Measurements from ENCODE around the gene PNPLA7.

The PNPLA7 gene

DNA sequence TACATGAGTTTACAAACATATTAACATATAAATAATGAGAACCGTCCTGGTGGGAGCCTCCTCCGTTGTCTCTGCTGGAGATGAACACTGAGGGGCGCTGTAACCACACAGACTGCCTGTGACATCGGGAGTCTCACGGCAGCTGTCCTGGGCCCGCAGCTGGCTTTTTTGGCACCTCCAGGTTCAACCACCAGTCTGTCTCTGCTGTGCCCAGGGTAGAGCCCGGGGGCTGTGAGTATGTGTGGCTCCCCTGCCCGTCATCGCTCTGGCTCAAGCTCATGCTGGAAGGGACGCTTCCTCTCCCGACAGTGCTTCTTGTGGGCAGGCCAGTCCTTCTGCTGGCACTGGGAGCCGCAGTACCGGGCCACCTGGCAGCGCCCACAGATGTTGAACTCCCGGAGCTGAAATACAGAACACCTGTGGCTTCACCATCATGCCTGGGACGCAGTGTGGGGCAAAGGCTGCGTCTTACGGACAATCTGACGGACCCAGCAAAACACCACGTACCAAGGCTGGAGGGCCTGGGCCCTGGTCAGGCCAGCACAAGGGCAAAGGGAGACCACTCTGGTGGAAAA is 32.2 kb upstream of the PNPLA7 start:
- no peak for DNase-seq (ENCODE audit: low spot score)
- in situ Hi-C loops (cut with MboI; ENCODE audit: low pct_unique_long_range_greater_than_20kb, low sequenced_read_pairs, unreplicated experiment): no loop called here
- TF ChIP-seq, protein P1, sequence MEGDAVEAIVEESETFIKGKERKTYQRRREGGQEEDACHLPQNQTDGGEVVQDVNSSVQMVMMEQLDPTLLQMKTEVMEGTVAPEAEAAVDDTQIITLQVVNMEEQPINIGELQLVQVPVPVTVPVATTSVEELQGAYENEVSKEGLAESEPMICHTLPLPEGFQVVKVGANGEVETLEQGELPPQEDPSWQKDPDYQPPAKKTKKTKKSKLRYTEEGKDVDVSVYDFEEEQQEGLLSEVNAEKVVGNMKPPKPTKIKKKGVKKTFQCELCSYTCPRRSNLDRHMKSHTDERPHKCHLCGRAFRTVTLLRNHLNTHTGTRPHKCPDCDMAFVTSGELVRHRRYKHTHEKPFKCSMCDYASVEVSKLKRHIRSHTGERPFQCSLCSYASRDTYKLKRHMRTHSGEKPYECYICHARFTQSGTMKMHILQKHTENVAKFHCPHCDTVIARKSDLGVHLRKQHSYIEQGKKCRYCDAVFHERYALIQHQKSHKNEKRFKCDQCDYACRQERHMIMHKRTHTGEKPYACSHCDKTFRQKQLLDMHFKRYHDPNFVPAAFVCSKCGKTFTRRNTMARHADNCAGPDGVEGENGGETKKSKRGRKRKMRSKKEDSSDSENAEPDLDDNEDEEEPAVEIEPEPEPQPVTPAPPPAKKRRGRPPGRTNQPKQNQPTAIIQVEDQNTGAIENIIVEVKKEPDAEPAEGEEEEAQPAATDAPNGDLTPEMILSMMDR (IDR thresholded peaks at IDR 0.05; ENCODE audit: extremely low read depth, insufficient read depth, missing control alignments): peak; percentile 43

DNA sequence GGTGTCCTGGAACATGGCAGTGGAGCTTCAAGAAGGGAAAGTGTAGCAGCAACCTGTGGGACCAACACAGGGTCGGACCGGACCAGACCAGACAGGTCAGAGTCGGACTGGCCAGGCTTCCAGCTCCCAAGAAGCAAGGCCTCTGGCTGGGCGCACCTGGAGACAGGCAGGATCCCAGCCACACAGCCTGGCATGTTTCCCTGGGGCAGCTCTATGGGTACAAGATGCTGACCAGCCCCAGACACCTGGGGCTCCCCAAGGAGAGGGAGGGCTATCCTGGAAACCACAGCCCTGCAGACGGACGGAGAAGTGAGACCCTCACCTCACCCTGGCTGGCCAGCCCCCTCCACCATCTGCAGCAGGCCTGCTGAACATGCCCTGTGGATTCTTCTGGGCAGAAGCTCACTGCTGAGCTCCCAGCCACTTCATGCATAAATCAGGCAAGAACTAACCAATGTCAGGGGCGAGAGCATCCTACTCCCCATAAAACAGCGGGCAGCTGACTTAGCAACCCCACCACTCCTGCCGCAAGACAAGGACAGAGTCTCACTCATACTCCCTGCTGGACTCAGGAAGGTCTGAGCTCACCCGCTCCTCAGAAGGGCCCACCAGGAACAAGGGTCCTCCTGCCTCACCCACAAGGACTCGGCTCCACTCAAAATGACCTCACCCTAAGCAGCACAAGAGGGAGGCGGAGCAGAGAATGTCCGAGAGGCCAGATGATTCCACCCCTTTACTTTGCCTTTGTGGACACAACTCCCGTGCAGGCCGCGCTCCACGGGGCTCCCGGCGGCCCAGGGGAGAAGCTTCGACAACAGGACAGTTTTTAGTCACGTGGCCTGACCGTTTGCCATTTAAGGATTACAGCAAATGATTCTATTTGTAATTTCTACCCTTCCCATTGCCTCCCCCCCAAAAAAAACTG is 31.4 kb upstream of the PNPLA7 start:
- DNase-seq (ENCODE audit: low spot score): no peak
- in situ Hi-C loops (cut with MboI; ENCODE audit: low pct_unique_long_range_greater_than_20kb, low sequenced_read_pairs, unreplicated experiment): no loop called here
- TF ChIP-seq, protein P1 (IDR thresholded peaks at IDR 0.05; ENCODE audit: extremely low read depth, insufficient read depth, missing control alignments): no peak

DNA sequence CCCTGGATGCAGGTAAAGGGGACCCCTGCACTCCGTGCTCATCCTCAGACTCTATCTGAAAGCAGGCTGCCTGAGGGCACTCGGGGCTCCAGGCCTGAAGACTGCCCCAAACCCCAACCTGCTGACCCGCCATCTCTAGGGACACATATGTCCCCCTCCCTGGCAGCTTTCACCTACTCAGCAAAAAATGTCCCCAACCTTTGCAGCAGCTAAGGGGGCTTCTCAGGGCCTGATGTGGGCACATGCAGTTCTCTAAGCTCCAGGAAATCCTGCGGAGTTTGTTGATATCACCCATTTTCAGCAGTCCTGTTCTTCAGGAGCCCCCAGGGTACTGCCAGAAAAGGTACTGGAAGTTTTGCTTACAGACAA is 30.7 kb upstream of the PNPLA7 start:
- TF ChIP-seq, protein P1 (IDR thresholded peaks at IDR 0.05; ENCODE audit: extremely low read depth, insufficient read depth, missing control alignments): no peak
- in situ Hi-C loops (cut with MboI; ENCODE audit: low pct_unique_long_range_greater_than_20kb, low sequenced_read_pairs, unreplicated experiment): no loop called here
- no peak for DNase-seq (ENCODE audit: low spot score)

DNA sequence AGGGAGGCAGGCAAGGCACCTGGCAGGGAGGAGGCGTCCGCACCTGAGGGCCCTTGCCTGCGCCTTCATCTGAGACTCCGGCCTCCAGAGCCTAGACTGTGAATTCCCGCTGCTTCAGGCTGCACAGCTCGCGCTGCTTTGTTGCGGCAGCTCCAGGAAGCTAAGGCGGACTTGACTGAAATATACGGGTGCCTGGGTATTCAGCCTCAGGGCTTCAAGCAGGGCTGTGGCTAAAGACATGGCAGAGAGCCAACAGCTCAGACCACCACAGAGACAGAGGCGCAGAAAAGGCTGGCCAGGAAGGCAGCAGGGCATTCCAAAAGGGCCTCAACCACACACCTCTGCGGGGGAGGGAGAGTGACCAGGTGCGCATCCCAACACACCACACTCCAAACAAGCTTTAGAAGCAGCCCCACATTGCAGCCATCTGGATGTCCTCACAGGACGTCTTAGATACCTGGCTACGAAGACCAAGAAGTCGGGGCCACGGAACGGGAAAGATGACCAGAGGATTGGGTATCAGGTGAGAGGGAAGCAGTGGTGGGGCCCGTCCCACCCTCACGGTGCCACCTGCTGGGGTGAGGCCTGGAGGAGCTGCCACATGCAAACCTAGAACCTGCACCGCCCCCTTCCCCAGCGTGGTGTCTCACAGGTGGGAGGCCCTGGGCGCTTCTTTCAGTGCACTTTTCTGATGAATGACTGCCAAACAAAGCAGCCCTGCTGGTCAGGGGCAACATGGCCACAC is 30.2 kb upstream of the PNPLA7 start:
- no peak for DNase-seq (ENCODE audit: low spot score)
- in situ Hi-C loops (cut with MboI; ENCODE audit: low pct_unique_long_range_greater_than_20kb, low sequenced_read_pairs, unreplicated experiment): no loop called here

DNA sequence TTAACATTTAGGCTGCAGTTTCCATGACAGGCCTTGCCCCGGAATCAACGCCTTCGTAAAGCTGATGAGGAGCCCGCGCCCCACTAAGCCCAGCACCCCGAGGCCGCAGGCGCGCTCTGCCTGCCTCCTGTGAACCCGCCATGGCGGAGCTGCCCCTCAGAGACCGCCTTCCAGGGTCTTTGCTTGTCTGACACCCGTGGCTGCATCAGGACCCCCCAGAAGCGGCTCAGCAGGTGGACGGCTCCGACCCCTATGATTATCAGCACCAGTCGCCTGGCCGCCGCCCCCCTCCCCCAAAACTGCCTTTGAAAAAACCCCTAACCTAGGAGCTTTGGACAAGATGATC is 29.0 kb upstream of the PNPLA7 start:
- TF ChIP-seq, protein P1 (IDR thresholded peaks at IDR 0.05; ENCODE audit: extremely low read depth, insufficient read depth, missing control alignments): no peak
- in situ Hi-C loops (cut with MboI; ENCODE audit: low pct_unique_long_range_greater_than_20kb, low sequenced_read_pairs, unreplicated experiment): no loop called here
- DNase-seq (ENCODE audit: low spot score): no peak

More for the DNA sequence above, 30.2 kb upstream of the PNPLA7 start:
- TF ChIP-seq, protein P1 (IDR thresholded peaks at IDR 0.05; ENCODE audit: extremely low read depth, insufficient read depth, missing control alignments): no peak

DNA sequence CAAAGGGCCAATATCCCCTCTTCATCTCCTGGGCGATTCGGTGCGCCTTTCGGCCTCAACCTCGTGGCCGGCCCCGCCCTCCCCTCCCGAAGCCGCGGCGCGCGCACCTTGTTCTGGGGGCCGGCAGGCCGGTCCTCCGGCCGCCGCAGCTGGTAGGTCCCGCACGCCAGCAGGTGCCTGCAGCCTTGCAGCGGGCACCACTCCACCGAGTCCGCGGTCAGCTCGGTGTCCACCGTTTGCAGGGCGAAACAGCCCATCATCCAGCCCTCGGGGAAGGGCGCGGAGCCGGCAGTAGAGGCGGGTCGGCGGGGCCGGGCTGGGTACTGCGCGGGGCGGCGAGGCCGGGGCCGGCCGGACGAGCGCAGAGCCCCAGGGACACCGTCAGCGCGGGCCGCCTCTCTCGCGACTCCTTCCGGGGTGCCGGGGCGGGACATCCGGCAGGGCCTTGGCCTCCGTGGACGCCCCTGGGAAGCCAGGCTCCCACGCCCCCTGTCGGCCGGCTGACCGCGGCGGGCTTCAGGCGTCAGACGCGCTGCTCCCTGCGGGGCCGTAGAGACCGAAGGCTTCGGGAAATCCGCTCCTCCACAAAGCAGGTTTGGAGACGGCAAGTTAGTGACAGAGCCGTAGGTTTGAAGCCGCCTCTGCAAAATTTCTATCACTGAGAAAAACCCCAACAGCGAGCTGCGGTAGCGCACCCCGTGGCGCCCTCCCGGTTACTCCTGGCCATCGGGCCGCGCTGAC is 28.5 kb upstream of the PNPLA7 start, which contains the start of gene DPH7:
Gene DPH7 (minus strand): TSS at position 408 of the 741 bp plus-strand sequence. CDS start 148 bp downstream, at position 260.
- TF ChIP-seq, protein P1 (IDR thresholded peaks at IDR 0.05; ENCODE audit: extremely low read depth, insufficient read depth, missing control alignments): peak; percentile 98
- DNase-seq (ENCODE audit: low spot score): peak; percentile 99
- in situ Hi-C loops (cut with MboI; ENCODE audit: low pct_unique_long_range_greater_than_20kb, low sequenced_read_pairs, unreplicated experiment): no loop called here

All from GM13977 (cell line).